ENCODE measurements around the gene HNRNPH3.

DNA sequence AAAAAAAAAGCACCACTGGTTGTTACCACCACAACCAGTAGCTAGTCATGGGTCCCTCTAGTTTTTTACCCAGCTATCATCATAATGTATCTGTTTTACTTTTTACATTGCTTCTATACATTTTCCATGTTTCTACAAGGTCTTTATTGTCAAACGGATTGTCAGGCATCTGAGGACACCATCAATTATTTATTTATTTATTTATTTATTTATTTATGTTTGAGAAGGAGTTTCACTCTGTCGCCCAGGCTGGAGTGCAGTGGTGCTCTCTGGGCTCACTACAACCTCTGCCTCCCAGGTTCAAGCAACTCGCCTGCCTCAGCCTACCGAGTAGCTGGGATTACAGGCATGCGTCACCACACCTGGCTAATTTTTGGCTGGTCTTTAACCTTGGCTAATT is 29.0 kb upstream of the HNRNPH3 start:
- no peak for TF ChIP-seq SUZ12 (IDR thresholded peaks at IDR 0.05)
- no peak for TF ChIP-seq CTBP1 (IDR thresholded peaks at IDR 0.05; ENCODE audit: borderline replicate concordance)
- no peak for TF ChIP-seq FOXA1 (IDR thresholded peaks at IDR 0.05)

Measured in HEK293T (cell line).